Endothelial cell of umbilical vein (primary cell): ENCODE measurements around the gene TNFAIP8L1. TPM values are rescaled to one million over a fixed set of nuclear protein-coding genes. Genes with fewer than 3 reads are reported as not detected.
A peak's percentile ranks its signal among the peaks of the same experiment; 100 is the strongest.

Experiments
- BruUV-seq: library from RNA; stranded (reverse); fragments of 400-500 nt; replicated peaks from 2 replicates; lab custom pipeline; 2021; lab: Mats Ljungman, UMichigan
- CTCF ChIA-PET: fragments of 300-600, 350-600 bp; sonication (Branson Sonifier 250); formaldehyde crosslinking; loops from one replicate; lab custom pipeline; 2021; ENCODE audit warnings: antibody characterized with exemption, inconsistent platforms; lab: Charles Lee
- POLR2A ChIA-PET: fragments of 300-600, 350-600 bp; sonication (Branson Sonifier 250); formaldehyde crosslinking; loops from one replicate; lab custom pipeline; 2021; ENCODE audit warnings: antibody characterized with exemption, inconsistent platforms; lab: Charles Lee
- DNase-seq: peaks from one replicate; pipeline ENCODE4 v3.0.0-alpha.2; 2011; ENCODE audit warnings: low read depth, low spot score
- FAIRE-seq: peaks from 2 replicates; lab custom pipeline; 2011; peaks lifted over from hg19 to GRCh38; lab: Jason Lieb, UNC
- H2AFZ ChIP-seq: 2 replicates; pipeline ENCODE4 v1.6.0; 2012; ENCODE audit warnings: low read depth, low read length, control low read depth, inconsistent platforms
- H3K27ac ChIP-seq: 2 replicates; pipeline ENCODE4 v1.5.1; 2011; ENCODE audit warnings: low read depth, mild to moderate bottlenecking, control low read depth, low read length, moderate library complexity; ENCODE audit not compliant: insufficient read depth
- H3K27me3 ChIP-seq, 2 experiments: 2 replicates each; pipeline versions ENCODE4 v1.6.0 to v1.6.1; 2011; ENCODE audit warnings: low read length in 2 of 2, mixed read lengths in 1 of 2; ENCODE audit not compliant: control insufficient read depth in 2 of 2, insufficient read depth in 2 of 2
- H3K36me3 ChIP-seq, 2 experiments: 2 replicates in 1 of 2; 3 replicates in 1 of 2; pipeline ENCODE4 v1.5.1; 2011; ENCODE audit warnings: low read length in 2 of 2, mild to moderate bottlenecking in 1 of 2, moderate library complexity in 1 of 2; ENCODE audit not compliant: control insufficient read depth in 2 of 2, insufficient read depth in 2 of 2; ENCODE audit errors: extremely low read depth in 1 of 2
- H3K4me1 ChIP-seq: 3 replicates; pipeline ENCODE4 v1.5.1; 2011; ENCODE audit warnings: mild to moderate bottlenecking, low read length; ENCODE audit not compliant: control insufficient read depth, insufficient read depth; ENCODE audit errors: extremely low read depth
- H3K4me2 ChIP-seq: 2 replicates; pipeline ENCODE4 v1.6.1; 2011; ENCODE audit warnings: low read length, control low read depth, mixed read lengths; ENCODE audit not compliant: insufficient read depth
- H3K4me3 ChIP-seq, 3 experiments: fragments of 200-600 bp in 1 of 3; sonication (generic), shearing (Covaris generic) in 1 of 3; replicated peaks in 1 of 3; 2 replicates each; pipeline ENCODE4 v1.5.1; 2011 to 2016; ENCODE audit warnings: control low read depth in 3 of 3, low read length in 3 of 3, mild to moderate bottlenecking in 2 of 3, inconsistent platforms in 1 of 3, low read depth in 1 of 3, moderate library complexity in 1 of 3; ENCODE audit not compliant: insufficient read depth in 1 of 3
- H3K79me2 ChIP-seq: 2 replicates; pipeline ENCODE4 v1.6.0; 2012; ENCODE audit warnings: low read length, inconsistent platforms; ENCODE audit not compliant: control insufficient read depth, insufficient read depth
- H3K9ac ChIP-seq: replicated peaks from 2 replicates; pipeline ENCODE3; 2011; ENCODE audit warnings: low read length, control low read depth; ENCODE audit not compliant: insufficient read depth; ENCODE audit errors: extremely low read depth
- H3K9me1 ChIP-seq: replicated peaks from 3 replicates; pipeline ENCODE4 v1.6.0; 2011; ENCODE audit warnings: mild to moderate bottlenecking, low read length; ENCODE audit not compliant: control insufficient read depth, insufficient read depth; ENCODE audit errors: extremely low read depth
- H3K9me3 ChIP-seq: replicated peaks from 2 replicates; pipeline ENCODE4 v1.5.1; 2012; ENCODE audit warnings: low read length, inconsistent platforms; ENCODE audit not compliant: control insufficient read depth, insufficient read depth
- H4K20me1 ChIP-seq: replicated peaks from 2 replicates; pipeline ENCODE3; 2011; ENCODE audit warnings: mild to moderate bottlenecking, low read length; ENCODE audit not compliant: control insufficient read depth, insufficient read depth; ENCODE audit errors: extremely low read depth
- CTCF ChIP-seq, 2 donors: IDR thresholded peaks; 1 replicate in 1 of 2; 2 replicates in 1 of 2; pipeline ENCODE4 v1.5.1; 2011; ENCODE audit warnings: low read length in 2 of 2, mild to moderate bottlenecking in 2 of 2, moderate library complexity in 2 of 2, control low read depth in 1 of 2, inconsistent platforms in 1 of 2, low read depth in 1 of 2; ENCODE audit not compliant: insufficient read depth in 1 of 2; ENCODE audit errors: extremely low read depth in 1 of 2
- EZH2 ChIP-seq: IDR thresholded peaks from 2 replicates; pipeline ENCODE4 v1.6.1; 2012; ENCODE audit warnings: borderline replicate concordance, low read depth, mild to moderate bottlenecking, moderate library complexity, low read length, inconsistent platforms; ENCODE audit not compliant: severe bottlenecking
- FOS ChIP-seq: IDR thresholded peaks from 2 replicates; pipeline ENCODE4 v1.6.1; 2011; ENCODE audit warnings: mild to moderate bottlenecking, low read length, moderate library complexity, borderline replicate concordance; ENCODE audit not compliant: insufficient read depth
- GATA2 ChIP-seq: IDR thresholded peaks from 2 replicates; pipeline ENCODE4 v1.7.0; 2011; ENCODE audit warnings: low read depth, mild to moderate bottlenecking, moderate library complexity, mixed read lengths, low read length; ENCODE audit not compliant: insufficient read length, insufficient read depth
- JUN ChIP-seq: IDR thresholded peaks from 2 replicates; pipeline ENCODE4 v1.6.1; 2011; ENCODE audit warnings: borderline replicate concordance, low read depth; ENCODE audit not compliant: insufficient read length, insufficient read depth
- MAX ChIP-seq: IDR thresholded peaks from 2 replicates; pipeline ENCODE4 v1.6.1; 2011; ENCODE audit not compliant: insufficient read depth, insufficient read length
- MYC ChIP-seq: IDR thresholded peaks from one replicate; pipeline ENCODE4 v1.6.1; 2011; ENCODE audit warnings: mild to moderate bottlenecking, low read depth, low read length
- POLR2A ChIP-seq: IDR thresholded peaks from 2 replicates; pipeline ENCODE4 v1.6.1; 2012; ENCODE audit warnings: low read depth, mild to moderate bottlenecking, control low read depth, low read length
- POLR2AphosphoS5 ChIP-seq: IDR thresholded peaks from 2 replicates; pipeline ENCODE4 v1.6.1; 2012; ENCODE audit warnings: low read depth, mild to moderate bottlenecking, control low read depth, low read length, moderate library complexity; ENCODE audit not compliant: insufficient read depth
- dilution Hi-C: fragments of 300-500 bp; cut with MboI; formaldehyde crosslinking; loops from one replicate; pipeline ENCODE4 v1.15.0; 2019; ENCODE audit warnings: low sequenced_read_pairs; ENCODE audit not compliant: extremely low pct_ligation_motif_present
- intact Hi-C: fragments of 100-400 bp; cut with micrococcal nuclease; formaldehyde crosslinking; loops from one replicate; pipeline ENCODE4 v1.10.0; 2022
- polyA plus RNA-seq, 4 experiments: library from polyadenylated mRNA; depleted of rRNA in 3 of 4; stranded (reverse) in 3 of 4; unstranded in 1 of 4; fragments of >200 nt; gene quantifications; 2 replicates each; pipeline versions ENCODE4 v1.2.1 to v1.2.3, GENCODE V29; 2011 to 2012; ENCODE audit warnings: missing spikeins in 1 of 4
- total RNA-seq: library from RNA; stranded (reverse); gene quantifications from 2 replicates; pipeline ENCODE4 v1.2.3, GENCODE V29; 2021

Gene TNFAIP8L1
- total and polyA plus RNA-seq, 2 donors (not counting 3 experiments of a cell fraction or from before 2014, with no cell fraction given): 40.0 to 56.1 TPM

GRCh38 chr19:4671185-4671851, 32.0 kb downstream of the TNFAIP8L1 start:
- Histone ChIP-seq H3K79me2 (peaks cover 26% of the 10 kb centered on the region), H2AFZ (peak overlapping the region; percentile 29), H3K27ac (no peak overlapping the region), H3K4me1 (peaks cover 13% of the 10 kb centered on the region), H3K36me3 (peaks cover 8 to 15% of the 10 kb centered on the region in 2 experiments), H4K20me1 (no peaks in the 10 kb centered on the region), H3K4me3 (no peak overlapping the region), H3K27me3 (no peaks in the 10 kb centered on the region), H3K9me1 (no peaks in the 10 kb centered on the region), H3K9ac (no peak overlapping the region), H3K4me2 (peak overlapping the region; percentile 12), H3K9me3 (no peaks in the 10 kb centered on the region)
- ChIA-PET POLR2A (no interaction called here), CTCF (interaction anchor here (1.0 kb wide), 1 partner anchor 120 kb away, joined by 3 read pairs; no protein-coding TSS in a partner anchor)
- no peak for FAIRE-seq
- no peak for DNase-seq
- no TSS peak for BruUV-seq
- intact Hi-C loops: loop anchor here (2.0 to 5.0 kb wide), 2 partner anchors 41 to 51 kb away; partner anchors contain the start of gene DPP9
- TF ChIP-seq FOS (no peak), EZH2 (no peak), POLR2AphosphoS5 (no peak), CTCF (IDR thresholded peaks at IDR 0.05; ENCODE audit: extremely low read depth in 1 of 2, insufficient read depth in 1 of 2, low read depth in 1 of 2, low read length in 2 of 2) (no peak), MAX (no peak), JUN (no peak), POLR2A (no peak), GATA2 (no peak), MYC (no peak)
- dilution Hi-C loops: no loop called here
